ENCODE data around the gene EEF1E1. TPM values are rescaled to one million over a fixed set of nuclear protein-coding genes. Genes with fewer than 3 reads are reported as not detected.

Gene EEF1E1
- total and polyA plus RNA-seq, 2 of the 8 experiments (the other 6 are each of a cell fraction or from before 2014, with no cell fraction given) = 96.8 to 112 TPM

GRCh38 chr6:8087870-8088754, 14.2 kb downstream of the EEF1E1 start (continued):
- no peak for TF ChIP-seq CREB1 (IDR thresholded peaks at IDR 0.05)
- no peak for TF ChIP-seq ATF2 (IDR thresholded peaks at IDR 0.05; ENCODE audit: low read length)
- no peak for TF ChIP-seq TCF12 (IDR thresholded peaks at IDR 0.05; ENCODE audit: low read depth, low read length)
- TF ChIP-seq FOSL1 (IDR thresholded peaks at IDR 0.05; ENCODE audit: insufficient read depth, low read depth, low read length) = no peak
- TF ChIP-seq GABPA (IDR thresholded peaks at IDR 0.05; ENCODE audit: borderline replicate concordance, insufficient read depth, low read length) = no peak
- no peak for TF ChIP-seq JUN (IDR thresholded peaks at IDR 0.05; ENCODE audit: low read depth, low read length)
- no peak for TF ChIP-seq SUZ12 (IDR thresholded peaks at IDR 0.05; ENCODE audit: low read length)
